ENCODE measurements around the gene ATP2B3. TPM values are rescaled to one million over a fixed set of nuclear protein-coding genes. Genes with fewer than 3 reads are reported as not detected.

The ATP2B3 gene
- total and polyA plus RNA-seq, 11 donors, result 0.12 TPM; not detected in 10

DNA sequence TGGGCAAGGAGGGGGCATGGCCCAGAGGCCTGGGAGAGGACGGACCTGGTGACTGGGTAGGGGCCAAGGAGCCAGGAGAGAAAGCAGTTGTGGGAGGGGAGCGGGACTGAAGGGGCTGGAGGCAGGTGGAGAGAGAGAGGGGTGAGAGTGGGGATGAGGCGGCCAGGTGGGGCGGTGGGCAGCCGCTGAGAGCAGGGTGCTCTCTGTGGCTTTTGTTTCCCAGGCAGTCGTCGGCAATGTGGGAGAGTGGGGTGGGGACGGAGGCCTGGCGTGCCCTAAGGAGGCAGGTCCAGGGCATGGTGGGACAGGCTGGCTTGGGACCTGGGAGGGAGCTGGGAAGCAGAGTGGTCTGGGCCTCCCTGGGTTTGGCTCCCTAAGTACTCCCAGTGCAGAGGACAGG, 3.2 kb upstream of the ATP2B3 start:
- H3K27me3 ChIP-seq, result peaks cover 0 to 36% (median 12%) of the 10 kb centered on the region in 9 donors
- WGBS, 4 donors, result 76 to 88% (median 83%) methylated on average over 9 of the region's 9 CpGs
- no peaks in the 10 kb centered on the region for H3K36me3 ChIP-seq
- DNase-seq (no peak), ATAC-seq (no peak)
- H3K4me1 ChIP-seq, result peaks cover 0 to 11% (median 0%) of the 10 kb centered on the region in 12 donors
- TF ChIP-seq POLR2A (IDR thresholded peaks at IDR 0.05), result no peak
- TF ChIP-seq, protein P1, sequence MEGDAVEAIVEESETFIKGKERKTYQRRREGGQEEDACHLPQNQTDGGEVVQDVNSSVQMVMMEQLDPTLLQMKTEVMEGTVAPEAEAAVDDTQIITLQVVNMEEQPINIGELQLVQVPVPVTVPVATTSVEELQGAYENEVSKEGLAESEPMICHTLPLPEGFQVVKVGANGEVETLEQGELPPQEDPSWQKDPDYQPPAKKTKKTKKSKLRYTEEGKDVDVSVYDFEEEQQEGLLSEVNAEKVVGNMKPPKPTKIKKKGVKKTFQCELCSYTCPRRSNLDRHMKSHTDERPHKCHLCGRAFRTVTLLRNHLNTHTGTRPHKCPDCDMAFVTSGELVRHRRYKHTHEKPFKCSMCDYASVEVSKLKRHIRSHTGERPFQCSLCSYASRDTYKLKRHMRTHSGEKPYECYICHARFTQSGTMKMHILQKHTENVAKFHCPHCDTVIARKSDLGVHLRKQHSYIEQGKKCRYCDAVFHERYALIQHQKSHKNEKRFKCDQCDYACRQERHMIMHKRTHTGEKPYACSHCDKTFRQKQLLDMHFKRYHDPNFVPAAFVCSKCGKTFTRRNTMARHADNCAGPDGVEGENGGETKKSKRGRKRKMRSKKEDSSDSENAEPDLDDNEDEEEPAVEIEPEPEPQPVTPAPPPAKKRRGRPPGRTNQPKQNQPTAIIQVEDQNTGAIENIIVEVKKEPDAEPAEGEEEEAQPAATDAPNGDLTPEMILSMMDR (IDR thresholded peaks at IDR 0.05), result no peak
- H3K27ac ChIP-seq, result no peak overlapping the region
- no peak overlapping the region for H3K4me3 ChIP-seq
- intact Hi-C loops (cut with DNase I), result no loop called here
- no peaks in the 10 kb centered on the region for H3K9me3 ChIP-seq

DNA sequence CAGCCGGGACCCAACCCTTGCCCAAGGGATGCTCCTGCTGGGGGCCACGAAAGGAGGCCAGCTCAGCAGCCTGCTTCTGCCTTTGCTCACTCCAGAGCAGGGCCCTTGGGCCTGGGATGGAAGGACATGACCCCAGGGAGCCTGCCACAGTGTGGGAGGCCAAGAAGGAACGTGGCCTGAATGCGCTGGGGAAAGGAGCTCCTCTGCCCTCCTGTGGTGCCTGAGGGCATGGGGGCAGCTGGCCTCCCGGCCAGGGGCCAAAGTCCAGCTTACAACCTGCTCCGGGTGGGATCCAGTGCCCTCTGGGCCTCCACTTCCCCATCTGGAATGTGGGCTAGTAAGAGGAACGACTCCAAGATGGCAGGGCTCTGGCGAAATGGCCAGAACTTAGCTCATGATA, 2.0 kb upstream of the ATP2B3 start:
- 60 to 71% (median 66%) methylated on average over 6 to 8 of the region's 8 CpGs for WGBS, 4 donors
- Histone ChIP-seq H3K27me3 (peaks cover 0 to 44% (median 20%) of the 10 kb centered on the region in 9 donors), H3K27ac (no peak overlapping the region), H3K4me3 (no peak overlapping the region), H3K36me3 (no peaks in the 10 kb centered on the region), H3K4me1 (peaks cover 0 to 11% (median 0%) of the 10 kb centered on the region in 12 donors), H3K9me3 (no peaks in the 10 kb centered on the region)
- intact Hi-C loops (cut with DNase I), result no loop called here
- ATAC-seq, result no peak
- no peak for DNase-seq
- TF ChIP-seq, protein P1 (IDR thresholded peaks at IDR 0.05), result no peak
- no peak for TF ChIP-seq POLR2A (IDR thresholded peaks at IDR 0.05)

DNA sequence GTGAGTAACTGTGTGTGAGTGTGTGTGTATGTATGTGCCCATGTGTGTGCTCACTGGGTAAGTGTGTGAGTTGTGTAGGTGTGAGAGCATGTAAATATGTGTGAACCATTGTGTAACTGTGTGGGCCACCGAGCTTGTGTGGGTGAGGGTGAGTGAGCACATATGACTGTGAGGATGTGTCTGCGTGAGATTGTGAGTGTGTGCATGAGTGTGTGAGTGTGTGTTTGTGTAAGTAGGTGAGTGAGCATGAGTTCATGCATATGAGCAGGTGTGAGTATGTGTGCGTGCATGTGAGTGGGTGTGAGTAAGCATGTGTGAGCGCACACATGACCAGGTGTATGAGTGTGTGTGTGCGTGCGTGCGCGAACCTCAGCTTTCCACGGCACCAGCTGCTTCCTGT, 1.4 kb upstream of the ATP2B3 start:
- intact Hi-C loops (cut with DNase I), result no loop called here
- TF ChIP-seq, protein P1 (IDR thresholded peaks at IDR 0.05), result no peak
- no peak for TF ChIP-seq POLR2A (IDR thresholded peaks at IDR 0.05)
- Histone ChIP-seq H3K4me3 (no peak overlapping the region), H3K36me3 (no peaks in the 10 kb centered on the region), H3K9me3 (no peaks in the 10 kb centered on the region), H3K27me3 (peaks cover 0 to 49% (median 20%) of the 10 kb centered on the region in 9 donors), H3K27ac (no peak overlapping the region), H3K4me1 (peaks cover 0 to 11% (median 0%) of the 10 kb centered on the region in 12 donors)
- WGBS, 4 donors, result 58 to 86% (median 65%) methylated on average over 9 of the region's 9 CpGs
- DNase-seq (no peak), ATAC-seq (no peak)

DNA sequence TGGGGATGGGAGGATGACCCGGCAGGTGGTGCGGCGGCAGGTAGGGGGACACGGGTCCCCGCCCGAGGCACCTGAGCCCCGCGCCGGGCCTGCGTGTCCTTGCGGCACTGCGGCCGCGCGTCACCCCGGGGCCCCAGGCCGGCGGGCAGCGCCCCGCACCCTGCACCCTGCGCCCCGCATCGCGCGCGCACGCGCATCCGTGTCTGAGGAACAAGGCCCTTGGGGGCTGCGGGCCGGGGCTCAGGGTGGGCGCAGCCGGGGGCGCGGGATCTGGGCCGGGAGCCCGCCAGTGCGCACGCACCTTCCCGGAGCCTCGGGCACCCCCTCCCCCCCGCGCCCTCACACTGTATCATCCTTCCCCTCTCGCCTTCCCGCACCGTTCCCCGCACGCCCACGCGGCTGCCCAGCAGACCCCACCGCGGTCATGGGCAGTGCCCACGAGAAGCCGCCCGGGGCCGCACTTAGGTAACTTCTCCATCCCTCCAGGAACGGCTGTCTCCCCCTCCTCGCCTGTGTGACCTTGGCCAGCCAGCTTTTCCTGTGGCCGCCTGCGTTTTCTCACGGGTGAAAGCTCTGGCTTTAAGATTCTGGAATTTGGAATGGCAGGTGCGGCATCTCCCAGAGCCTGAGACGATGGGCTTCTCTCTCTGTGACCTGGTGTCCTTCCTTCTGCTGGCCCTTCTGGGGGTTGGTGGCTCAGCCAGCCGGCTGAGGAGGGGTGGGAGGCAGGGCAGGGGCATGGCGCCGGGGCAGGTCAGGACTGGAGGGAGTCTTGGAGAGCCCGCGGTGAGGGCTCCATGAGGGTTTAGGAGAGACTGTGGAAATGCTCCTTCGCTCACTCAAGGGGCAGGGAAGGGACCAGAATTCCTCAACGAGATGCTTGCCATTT, 748 bp downstream of the ATP2B3 start:
- Histone ChIP-seq H3K9me3 (no peaks in the 10 kb centered on the region), H3K36me3 (no peaks in the 10 kb centered on the region), H3K4me1 (peaks cover 0 to 11% (median 0%) of the 10 kb centered on the region in 12 donors), H3K4me3 (peak overlapping the region in 1 of 12 donors; percentile 13), H3K27me3 (peaks cover 0 to 69% (median 28%) of the 10 kb centered on the region in 9 donors), H3K27ac (no peak overlapping the region)
- DNase-seq (no peak), ATAC-seq (no peak)
- 3 to 43% (median 17%) methylated on average over 44 to 64 of the region's 70 CpGs for WGBS, 4 donors
- intact Hi-C loops (cut with DNase I), result no loop called here
- TF ChIP-seq, protein P1 (IDR thresholded peaks at IDR 0.05), result no peak
- no peak for TF ChIP-seq POLR2A (IDR thresholded peaks at IDR 0.05)

Measured in heart left ventricle (tissue), 16 donors.